ENCODE results near the gene ARRDC2. TPM values are rescaled to one million over a fixed set of nuclear protein-coding genes. Genes with fewer than 3 reads are reported as not detected.

Gene ARRDC2
- total and polyA plus RNA-seq, 2 of the 13 experiments (the other 11 are each of a cell fraction or from before 2014, with no cell fraction given), result 2.1 to 3.4 TPM

DNA sequence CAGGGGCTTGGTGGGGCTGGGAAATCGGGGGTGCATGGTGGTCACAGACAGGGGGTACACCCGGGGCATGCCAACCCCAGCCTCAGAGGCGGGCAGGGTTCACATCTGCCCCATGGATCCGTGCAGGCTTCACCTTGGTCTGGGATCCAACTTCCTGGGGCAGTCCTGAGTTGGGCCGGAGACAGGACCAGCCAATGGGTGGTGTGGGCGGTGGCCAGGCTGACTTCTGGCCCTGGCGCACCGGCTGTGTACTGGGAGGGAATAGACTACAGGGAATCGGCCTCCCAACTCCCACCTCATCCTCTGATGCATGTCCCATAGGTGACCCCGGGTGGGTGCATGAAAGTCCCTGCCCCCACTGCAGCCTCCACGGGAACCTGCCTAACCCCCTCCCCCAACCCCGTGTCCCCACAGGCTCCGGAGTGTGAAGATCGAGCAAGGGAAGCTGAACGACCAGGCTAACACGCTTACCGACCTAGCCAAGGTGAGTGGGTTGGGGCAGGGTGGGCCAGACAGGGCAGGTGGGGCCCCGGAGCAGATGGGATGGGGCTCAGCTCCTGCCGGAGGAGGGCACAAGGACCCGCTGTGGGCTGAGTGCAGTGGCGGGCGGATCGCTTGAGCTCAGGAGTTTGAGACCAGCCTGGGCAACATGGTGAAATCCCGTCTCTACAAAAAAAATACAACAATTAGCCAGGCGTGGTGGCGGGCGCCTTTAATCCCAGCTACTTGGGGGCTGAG, 14.7 kb upstream of the ARRDC2 start:
- Histone ChIP-seq H3K27me3 (ENCODE audit: control insufficient read depth in 1 of 2, insufficient read depth in 2 of 2, low read length in 2 of 2) (peaks cover 0 to 2% of the 10 kb centered on the region in 2 experiments; a peak in 1 of 5 replicates), H2AFZ (ENCODE audit: low read length) (no peak overlapping the region), H3K36me3 (replicated peaks in 1 of 2; ENCODE audit: control insufficient read depth in 1 of 2, insufficient read depth in 2 of 2, low read length in 2 of 2) (no peaks in the 10 kb centered on the region), H4K20me1 (ENCODE audit: insufficient read depth, low read length) (no peaks in the 10 kb centered on the region), H3K4me1 (ENCODE audit: insufficient read depth, low read length) (peaks cover 22% of the 10 kb centered on the region), H3K4me2 (ENCODE audit: low read depth, low read length) (no peak overlapping the region), H3K4me3 (replicated peaks in 1 of 3; ENCODE audit: insufficient read depth in 1 of 3, low read depth in 2 of 3, low read length in 3 of 3) (no peak overlapping the region), H3K9me3 (ENCODE audit: low read length) (no peaks in the 10 kb centered on the region), H3K27ac (ENCODE audit: extremely low read length, insufficient read depth, low read length) (no peak overlapping the region), H3K79me2 (ENCODE audit: insufficient read depth, low read length) (no peaks in the 10 kb centered on the region), H3K9ac (ENCODE audit: insufficient read depth, low read depth, low read length) (no peak overlapping the region)
- WGBS (ENCODE audit: low lambda C conversion rate), result 47% methylated on average over 17 of the region's 27 CpGs
- DNase-seq (ENCODE audit: low spot score) (no peak), FAIRE-seq (no peak), ATAC-seq (peak; percentile 12; the same call in 1 of the 3 replicates)
- TF ChIP-seq ZNF121 (CRISPR knock-in tag; IDR thresholded peaks at IDR 0.05) (peak; percentile 70), ZNF383 (CRISPR knock-in tag; IDR thresholded peaks at IDR 0.05; ENCODE audit: borderline replicate concordance) (no peak)
- in situ Hi-C loops (cut with HindIII; ENCODE audit: extremely low pct_ligation_motif_present, low pct_unique_long_range_greater_than_20kb), result loop anchor here (5.0 kb wide), 2 partner anchors 41 to 126 kb away; no protein-coding TSS in a partner anchor
- ChIA-PET POLR2A (no interaction called here), CTCF (ENCODE audit: low intra/inter-chr PET ratio, low total read pairs) (interaction anchor here (6.1 kb wide), 1 partner anchor 54 kb away, joined by 91 read pairs; no protein-coding TSS in a partner anchor)
- intact Hi-C loops (cut with micrococcal nuclease; ENCODE audit: unreplicated experiment), result no loop called here
- no TSS peak for BruUV-seq (replicated peaks)

DNA sequence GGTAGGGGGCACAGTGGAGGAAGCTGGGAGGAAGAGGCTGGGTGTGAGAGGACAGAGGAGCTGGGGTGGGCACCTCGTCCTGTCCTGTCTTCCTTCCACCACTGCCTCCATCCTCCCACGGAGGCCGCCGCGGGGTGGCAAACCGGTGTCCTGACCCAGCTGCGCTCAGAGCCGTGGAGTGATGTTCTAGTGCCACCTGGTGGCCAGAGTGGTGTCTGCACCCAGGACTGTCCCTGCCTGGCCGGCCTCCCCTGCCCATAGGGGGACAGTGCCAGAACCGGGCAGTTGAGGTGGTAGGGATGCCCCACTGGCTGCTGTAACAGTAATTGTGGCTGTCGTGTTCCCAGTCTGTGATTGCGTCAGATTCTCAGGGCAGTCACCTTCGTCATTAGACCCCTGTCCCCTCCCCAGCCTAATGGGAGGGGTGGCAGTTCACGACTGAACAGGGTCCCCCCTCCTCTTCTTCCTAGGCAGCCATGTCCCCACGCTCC, 11.1 kb upstream of the ARRDC2 start:
- in situ Hi-C loops (cut with HindIII; ENCODE audit: extremely low pct_ligation_motif_present, low pct_unique_long_range_greater_than_20kb) (no loop called here), intact Hi-C loops (cut with micrococcal nuclease; ENCODE audit: unreplicated experiment) (loop anchor here (1.0 to 5.0 kb wide), 2 partner anchors 59 to 125 kb away; partner anchors contain the start of gene SLC5A5)
- FAIRE-seq, result peak; percentile 56
- no TSS peak for BruUV-seq (replicated peaks)
- peaks cover 0 to 5% of the 10 kb centered on the region in 2 experiments; a peak in 1 of 5 replicates for H3K27me3 ChIP-seq (ENCODE audit: control insufficient read depth in 1 of 2, insufficient read depth in 2 of 2, low read length in 2 of 2)
- DNase-seq (ENCODE audit: low spot score), result peak; percentile 59
- no peak overlapping the region for H2AFZ ChIP-seq (ENCODE audit: low read length)
- no peaks in the 10 kb centered on the region for H3K9me3 ChIP-seq (ENCODE audit: low read length)
- H3K36me3 ChIP-seq (replicated peaks in 1 of 2; ENCODE audit: control insufficient read depth in 1 of 2, insufficient read depth in 2 of 2, low read length in 2 of 2), result no peaks in the 10 kb centered on the region
- no peaks in the 10 kb centered on the region for H4K20me1 ChIP-seq (ENCODE audit: insufficient read depth, low read length)
- WGBS (ENCODE audit: low lambda C conversion rate), result 17% methylated on average over 2 of the region's 15 CpGs
- peaks cover 25% of the 10 kb centered on the region for H3K4me1 ChIP-seq (ENCODE audit: insufficient read depth, low read length)
- H3K9ac ChIP-seq (ENCODE audit: insufficient read depth, low read depth, low read length), result peak overlapping the region; percentile 44; the same call in 1 of the 2 replicates
- ATAC-seq, result peak; percentile 86
- ChIA-PET POLR2A (interaction anchor here (1.8 kb wide), 1 partner anchor 137 kb away, joined by 8 read pairs; the partner anchor contains the start of gene RPL18A), CTCF (ENCODE audit: low intra/inter-chr PET ratio, low total read pairs) (interaction anchor here (0.9 to 6.1 kb wide), 4 partner anchors 50 to 127 kb away, joined by 3 to 91 read pairs (median 16); partner anchors contain the start of gene CCDC124)
- H3K79me2 ChIP-seq (ENCODE audit: insufficient read depth, low read length), result no peaks in the 10 kb centered on the region
- H3K4me2 ChIP-seq (ENCODE audit: low read depth, low read length), result peak overlapping the region; percentile 83
- no peak overlapping the region for H3K27ac ChIP-seq (ENCODE audit: extremely low read length, insufficient read depth, low read length)
- H3K4me3 ChIP-seq (replicated peaks in 1 of 3; ENCODE audit: insufficient read depth in 1 of 3, low read depth in 2 of 3, low read length in 3 of 3), result peak overlapping the region in 1 of 3 experiments; percentile 67; a peak in 1 of 6 replicates
- TF ChIP-seq, protein P1, sequence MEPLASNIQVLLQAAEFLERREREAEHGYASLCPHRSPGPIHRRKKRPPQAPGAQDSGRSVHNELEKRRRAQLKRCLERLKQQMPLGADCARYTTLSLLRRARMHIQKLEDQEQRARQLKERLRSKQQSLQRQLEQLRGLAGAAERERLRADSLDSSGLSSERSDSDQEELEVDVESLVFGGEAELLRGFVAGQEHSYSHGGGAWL (CRISPR knock-in tag; IDR thresholded peaks at IDR 0.05), result 0 out of 2 replicates have a peak, but pooled peaks have one; percentile 36
- TF ChIP-seq TCF12 (IDR thresholded peaks at IDR 0.05) (no peak), TCF12 (CRISPR knock-in tag; IDR thresholded peaks at IDR 0.05) (no peak), SOX6 (IDR thresholded peaks at IDR 0.05) (no peak), SOX6 (CRISPR knock-in tag; IDR thresholded peaks at IDR 0.05) (no peak), SP4 (CRISPR knock-in tag; IDR thresholded peaks at IDR 0.05) (0 out of 2 replicates have a peak, but pooled peaks have one; percentile 30)
- TF ChIP-seq, protein P2, sequence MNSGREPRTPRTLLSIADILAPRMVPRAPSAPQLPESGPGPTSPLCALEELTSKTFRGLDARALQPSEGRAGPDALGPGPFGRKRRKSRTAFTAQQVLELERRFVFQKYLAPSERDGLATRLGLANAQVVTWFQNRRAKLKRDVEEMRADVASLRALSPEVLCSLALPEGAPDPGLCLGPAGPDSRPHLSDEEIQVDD (CRISPR knock-in tag; IDR thresholded peaks at IDR 0.05; ENCODE audit: borderline replicate concordance), result 0 out of 2 replicates have a peak, but pooled peaks have one; percentile 36
- TF ChIP-seq, protein P3, sequence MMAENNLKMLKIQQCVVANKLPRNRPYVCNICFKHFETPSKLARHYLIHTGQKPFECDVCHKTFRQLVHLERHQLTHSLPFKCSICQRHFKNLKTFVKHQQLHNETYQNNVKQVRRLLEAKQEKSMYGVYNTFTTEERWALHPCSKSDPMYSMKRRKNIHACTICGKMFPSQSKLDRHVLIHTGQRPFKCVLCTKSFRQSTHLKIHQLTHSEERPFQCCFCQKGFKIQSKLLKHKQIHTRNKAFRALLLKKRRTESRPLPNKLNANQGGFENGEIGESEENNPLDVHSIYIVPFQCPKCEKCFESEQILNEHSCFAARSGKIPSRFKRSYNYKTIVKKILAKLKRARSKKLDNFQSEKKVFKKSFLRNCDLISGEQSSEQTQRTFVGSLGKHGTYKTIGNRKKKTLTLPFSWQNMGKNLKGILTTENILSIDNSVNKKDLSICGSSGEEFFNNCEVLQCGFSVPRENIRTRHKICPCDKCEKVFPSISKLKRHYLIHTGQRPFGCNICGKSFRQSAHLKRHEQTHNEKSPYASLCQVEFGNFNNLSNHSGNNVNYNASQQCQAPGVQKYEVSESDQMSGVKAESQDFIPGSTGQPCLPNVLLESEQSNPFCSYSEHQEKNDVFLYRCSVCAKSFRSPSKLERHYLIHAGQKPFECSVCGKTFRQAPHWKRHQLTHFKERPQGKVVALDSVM (CRISPR knock-in tag; IDR thresholded peaks at IDR 0.05), result peak; percentile 99
- TF ChIP-seq, protein P4, sequence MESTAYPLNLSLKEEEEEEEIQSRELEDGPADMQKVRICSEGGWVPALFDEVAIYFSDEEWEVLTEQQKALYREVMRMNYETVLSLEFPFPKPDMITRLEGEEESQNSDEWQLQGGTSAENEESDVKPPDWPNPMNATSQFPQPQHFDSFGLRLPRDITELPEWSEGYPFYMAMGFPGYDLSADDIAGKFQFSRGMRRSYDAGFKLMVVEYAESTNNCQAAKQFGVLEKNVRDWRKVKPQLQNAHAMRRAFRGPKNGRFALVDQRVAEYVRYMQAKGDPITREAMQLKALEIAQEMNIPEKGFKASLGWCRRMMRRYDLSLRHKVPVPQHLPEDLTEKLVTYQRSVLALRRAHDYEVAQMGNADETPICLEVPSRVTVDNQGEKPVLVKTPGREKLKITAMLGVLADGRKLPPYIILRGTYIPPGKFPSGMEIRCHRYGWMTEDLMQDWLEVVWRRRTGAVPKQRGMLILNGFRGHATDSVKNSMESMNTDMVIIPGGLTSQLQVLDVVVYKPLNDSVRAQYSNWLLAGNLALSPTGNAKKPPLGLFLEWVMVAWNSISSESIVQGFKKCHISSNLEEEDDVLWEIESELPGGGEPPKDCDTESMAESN (CRISPR knock-in tag; conservative IDR thresholded peaks at IDR 0.05), result 0 out of 2 replicates have a peak, but pooled peaks have one; percentile 33
